ENCODE measurements around the gene ETV5. TPM values are rescaled to one million over a fixed set of nuclear protein-coding genes. Genes with fewer than 3 reads are reported as not detected.

The ETV5 gene
- total and polyA plus RNA-seq, 10 of the 15 experiments (the other 5 are each of a cell fraction or from before 2014, with no cell fraction given), result 5.0 to 18.4 (median 7.4) TPM

DNA sequence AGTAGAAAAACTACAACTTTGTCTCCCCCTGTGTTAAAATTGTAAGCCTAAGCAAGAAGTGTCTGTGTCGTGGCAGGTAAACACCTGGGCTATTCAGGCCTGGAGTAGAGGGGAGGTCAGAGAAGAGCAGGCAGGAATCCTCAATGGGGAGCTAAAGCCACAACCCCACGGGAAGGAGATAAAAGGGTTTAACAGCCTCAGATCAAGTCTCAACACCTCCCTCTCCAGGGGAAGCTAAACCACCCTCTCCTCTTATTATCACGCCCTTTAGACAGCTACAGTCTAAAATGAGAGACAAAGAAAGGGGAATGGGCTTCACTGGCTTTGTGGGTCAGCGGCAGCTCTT lies 11.6 kb downstream of the ETV5 start:
- intact Hi-C loops (cut with micrococcal nuclease; ENCODE audit: unreplicated experiment), result no loop called here
- FAIRE-seq (no peak), DNase-seq (ENCODE audit: low read depth, low spot score) (no peak), ATAC-seq (no peak)
- ChIA-PET SMC1A (ENCODE audit: uncharacterized antibody, unreplicated experiment) (interaction anchor here (1.2 to 2.8 kb wide), 3 partner anchors 9 to 144 kb away, joined by 3 to 6 read pairs (median 6); no protein-coding TSS in a partner anchor), CTCF (interaction anchor here (1.7 to 1.8 kb wide), 2 partner anchors 10 to 145 kb away, joined by 4 to 5 read pairs; no protein-coding TSS in a partner anchor), RAD21 (ENCODE audit: unreplicated experiment) (interaction anchor here (1.5 kb wide), 1 partner anchor 16 kb away, joined by 5 read pairs; no protein-coding TSS in a partner anchor), POLR2A (interaction anchor here (0.6 to 0.7 kb wide), 2 partner anchors 10 to 46 kb away, joined by 3 to 4 read pairs; no protein-coding TSS in a partner anchor)
- Histone ChIP-seq H3K4me3 (no peak overlapping the region), H2AFZ (ENCODE audit: control insufficient read depth, low read depth, low read length) (no peak overlapping the region), H3K4me1 (ENCODE audit: control insufficient read depth, insufficient read depth, low read length) (no peaks in the 10 kb centered on the region; the same call in 1 of the 2 replicates), H3K9me3 (replicated peaks; ENCODE audit: control insufficient read depth, insufficient read depth, low read length) (no peaks in the 10 kb centered on the region), H3K27ac (ENCODE audit: control insufficient read depth, insufficient read depth) (no peak overlapping the region), H4K20me1 (ENCODE audit: control insufficient read depth, insufficient read depth) (peaks cover 2% of the 10 kb centered on the region), H3K9ac (ENCODE audit: control insufficient read depth, insufficient read depth, low read length) (no peak overlapping the region), H3K4me2 (ENCODE audit: control insufficient read depth, insufficient read depth) (no peak overlapping the region), H3K27me3 (replicated peaks in 1 of 2; ENCODE audit: control insufficient read depth in 2 of 2, insufficient read depth in 2 of 2, low read length in 1 of 2) (peaks cover 2 to 4% of the 10 kb centered on the region in 2 experiments; a peak in 2 of 4 replicates), H3K79me2 (ENCODE audit: control insufficient read depth, insufficient read depth, low read length) (no peaks in the 10 kb centered on the region), H3K36me3 (ENCODE audit: control insufficient read depth in 2 of 2, insufficient read depth in 2 of 2, low read length in 1 of 2) (no peaks in the 10 kb centered on the region)
- in situ Hi-C loops (cut with MboI), result no loop called here
- 40% methylated on average over 4 of the region's 4 CpGs for WGBS (ENCODE audit: insufficient coverage, insufficient replicate concordance, low lambda C conversion rate, missing lambda C conversion rate)
- TF ChIP-seq, protein P1, sequence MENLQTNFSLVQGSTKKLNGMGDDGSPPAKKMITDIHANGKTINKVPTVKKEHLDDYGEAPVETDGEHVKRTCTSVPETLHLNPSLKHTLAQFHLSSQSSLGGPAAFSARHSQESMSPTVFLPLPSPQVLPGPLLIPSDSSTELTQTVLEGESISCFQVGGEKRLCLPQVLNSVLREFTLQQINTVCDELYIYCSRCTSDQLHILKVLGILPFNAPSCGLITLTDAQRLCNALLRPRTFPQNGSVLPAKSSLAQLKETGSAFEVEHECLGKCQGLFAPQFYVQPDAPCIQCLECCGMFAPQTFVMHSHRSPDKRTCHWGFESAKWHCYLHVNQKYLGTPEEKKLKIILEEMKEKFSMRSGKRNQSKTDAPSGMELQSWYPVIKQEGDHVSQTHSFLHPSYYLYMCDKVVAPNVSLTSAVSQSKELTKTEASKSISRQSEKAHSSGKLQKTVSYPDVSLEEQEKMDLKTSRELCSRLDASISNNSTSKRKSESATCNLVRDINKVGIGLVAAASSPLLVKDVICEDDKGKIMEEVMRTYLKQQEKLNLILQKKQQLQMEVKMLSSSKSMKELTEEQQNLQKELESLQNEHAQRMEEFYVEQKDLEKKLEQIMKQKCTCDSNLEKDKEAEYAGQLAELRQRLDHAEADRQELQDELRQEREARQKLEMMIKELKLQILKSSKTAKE (IDR thresholded peaks at IDR 0.05; ENCODE audit: low read depth, poor library complexity, severe bottlenecking), result no peak
- no peak for TF ChIP-seq PAX5 (IDR thresholded peaks at IDR 0.05; ENCODE audit: borderline replicate concordance, low read depth, low read length)
- BruUV-seq (replicated peaks), result no TSS peak

DNA sequence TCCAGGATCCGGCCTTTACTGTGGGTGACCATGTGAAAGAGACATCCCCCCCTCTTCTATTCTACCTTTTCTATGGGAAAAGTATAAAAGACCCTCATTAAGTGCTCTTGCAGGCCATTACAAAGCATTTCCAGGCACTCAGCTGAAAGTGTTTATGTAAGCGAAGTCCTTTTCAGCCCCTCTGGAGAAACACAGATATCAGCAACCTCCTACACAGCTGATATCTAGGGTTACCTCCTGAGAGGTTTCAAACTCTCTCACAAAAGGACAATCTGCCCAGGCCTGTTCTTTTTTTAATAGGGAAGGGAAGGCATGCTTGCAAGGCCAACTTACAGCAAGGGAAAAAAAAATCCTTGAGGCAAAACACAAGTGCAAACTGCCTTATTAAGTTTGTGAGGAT lies 12.6 kb downstream of the ETV5 start:
- peaks cover 2 to 4% of the 10 kb centered on the region in 2 experiments; a peak in 2 of 4 replicates for H3K27me3 ChIP-seq (replicated peaks in 1 of 2; ENCODE audit: control insufficient read depth in 2 of 2, insufficient read depth in 2 of 2, low read length in 1 of 2)
- DNase-seq (ENCODE audit: low read depth, low spot score), result no peak
- ChIA-PET CTCF (interaction anchor here (1.8 to 1.9 kb wide), 2 partner anchors 9 to 153 kb away, joined by 5 read pairs; no protein-coding TSS in a partner anchor), RAD21 (ENCODE audit: unreplicated experiment) (interaction anchor here (1.5 kb wide), 1 partner anchor 15 kb away, joined by 5 read pairs; no protein-coding TSS in a partner anchor), SMC1A (ENCODE audit: uncharacterized antibody, unreplicated experiment) (interaction anchor here (0.6 to 2.8 kb wide), 4 partner anchors 8 to 14 kb away, joined by 3 to 6 read pairs (median 6); no protein-coding TSS in a partner anchor), POLR2A (interaction anchor here (0.9 kb wide), 1 partner anchor 14 kb away, joined by 3 read pairs; no protein-coding TSS in a partner anchor)
- in situ Hi-C loops (cut with MboI), result no loop called here
- no peak for FAIRE-seq
- peaks cover 2% of the 10 kb centered on the region for H4K20me1 ChIP-seq (ENCODE audit: control insufficient read depth, insufficient read depth)
- no peak for ATAC-seq
- no peaks in the 10 kb centered on the region for H3K9me3 ChIP-seq (replicated peaks; ENCODE audit: control insufficient read depth, insufficient read depth, low read length)
- H3K36me3 ChIP-seq (ENCODE audit: control insufficient read depth in 2 of 2, insufficient read depth in 2 of 2, low read length in 1 of 2), result no peaks in the 10 kb centered on the region
- TF ChIP-seq TCF3 (IDR thresholded peaks at IDR 0.05; ENCODE audit: borderline replicate concordance, insufficient read depth, low read depth, low read length) (no peak), GATAD2B (conservative IDR thresholded peaks at IDR 0.05; ENCODE audit: low read depth) (no peak), HCFC1 (IDR thresholded peaks at IDR 0.05; ENCODE audit: low read length) (no peak), CBX3 (IDR thresholded peaks at IDR 0.05; ENCODE audit: borderline replicate concordance, low read depth) (no peak)
- TF ChIP-seq, protein P2, sequence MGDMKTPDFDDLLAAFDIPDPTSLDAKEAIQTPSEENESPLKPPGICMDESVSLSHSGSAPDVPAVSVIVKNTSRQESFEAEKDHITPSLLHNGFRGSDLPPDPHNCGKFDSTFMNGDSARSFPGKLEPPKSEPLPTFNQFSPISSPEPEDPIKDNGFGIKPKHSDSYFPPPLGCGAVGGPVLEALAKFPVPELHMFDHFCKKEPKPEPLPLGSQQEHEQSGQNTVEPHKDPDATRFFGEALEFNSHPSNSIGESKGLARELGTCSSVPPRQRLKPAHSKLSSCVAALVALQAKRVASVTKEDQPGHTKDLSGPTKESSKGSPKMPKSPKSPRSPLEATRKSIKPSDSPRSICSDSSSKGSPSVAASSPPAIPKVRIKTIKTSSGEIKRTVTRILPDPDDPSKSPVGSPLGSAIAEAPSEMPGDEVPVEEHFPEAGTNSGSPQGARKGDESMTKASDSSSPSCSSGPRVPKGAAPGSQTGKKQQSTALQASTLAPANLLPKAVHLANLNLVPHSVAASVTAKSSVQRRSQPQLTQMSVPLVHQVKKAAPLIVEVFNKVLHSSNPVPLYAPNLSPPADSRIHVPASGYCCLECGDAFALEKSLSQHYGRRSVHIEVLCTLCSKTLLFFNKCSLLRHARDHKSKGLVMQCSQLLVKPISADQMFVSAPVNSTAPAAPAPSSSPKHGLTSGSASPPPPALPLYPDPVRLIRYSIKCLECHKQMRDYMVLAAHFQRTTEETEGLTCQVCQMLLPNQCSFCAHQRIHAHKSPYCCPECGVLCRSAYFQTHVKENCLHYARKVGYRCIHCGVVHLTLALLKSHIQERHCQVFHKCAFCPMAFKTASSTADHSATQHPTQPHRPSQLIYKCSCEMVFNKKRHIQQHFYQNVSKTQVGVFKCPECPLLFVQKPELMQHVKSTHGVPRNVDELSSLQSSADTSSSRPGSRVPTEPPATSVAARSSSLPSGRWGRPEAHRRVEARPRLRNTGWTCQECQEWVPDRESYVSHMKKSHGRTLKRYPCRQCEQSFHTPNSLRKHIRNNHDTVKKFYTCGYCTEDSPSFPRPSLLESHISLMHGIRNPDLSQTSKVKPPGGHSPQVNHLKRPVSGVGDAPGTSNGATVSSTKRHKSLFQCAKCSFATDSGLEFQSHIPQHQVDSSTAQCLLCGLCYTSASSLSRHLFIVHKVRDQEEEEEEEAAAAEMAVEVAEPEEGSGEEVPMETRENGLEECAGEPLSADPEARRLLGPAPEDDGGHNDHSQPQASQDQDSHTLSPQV (IDR thresholded peaks at IDR 0.05), result no peak
- 22% methylated on average over 2 of the region's 2 CpGs for WGBS (ENCODE audit: insufficient coverage, insufficient replicate concordance, low lambda C conversion rate, missing lambda C conversion rate)
- no peaks in the 10 kb centered on the region for H3K79me2 ChIP-seq (ENCODE audit: control insufficient read depth, insufficient read depth, low read length)
- no peak overlapping the region for H3K27ac ChIP-seq (ENCODE audit: control insufficient read depth, insufficient read depth)
- H3K4me2 ChIP-seq (ENCODE audit: control insufficient read depth, insufficient read depth), result no peak overlapping the region
- intact Hi-C loops (cut with micrococcal nuclease; ENCODE audit: unreplicated experiment), result no loop called here
- H3K4me3 ChIP-seq, result no peak overlapping the region
- H2AFZ ChIP-seq (ENCODE audit: control insufficient read depth, low read depth, low read length), result no peak overlapping the region
- H3K9ac ChIP-seq (ENCODE audit: control insufficient read depth, insufficient read depth, low read length), result no peak overlapping the region
- BruUV-seq (replicated peaks), result no TSS peak
- H3K4me1 ChIP-seq (ENCODE audit: control insufficient read depth, insufficient read depth, low read length), result no peaks in the 10 kb centered on the region; the same call in 1 of the 2 replicates

Measured in GM12878 (cell line).